Endometrial microvascular endothelial cells (primary cell): Measurements from ENCODE around the gene ITGA1. TPM values are rescaled to one million over a fixed set of nuclear protein-coding genes. Genes with fewer than 3 reads are reported as not detected.

Experiments used
- in situ Hi-C: cut with HindIII; loops from 2 replicates; pipeline ENCODE4 v1.10.0; 2017; ENCODE audit warnings: low sequenced_read_pairs, low pct_unique_long_range_greater_than_20kb; ENCODE audit errors: inconsistent ontology term
- total RNA-seq: library from RNA; depleted of rRNA; stranded (reverse); fragments of >200 nt; gene quantifications from one replicate; pipeline ENCODE4 v1.2.3, GENCODE V29; 2015; ENCODE audit errors: inconsistent ontology term

ITGA1 gene
- total RNA-seq, 1 donor from 2014 or later: 3.4 TPM

GRCh38 chr5:52770287-52770939 lies 17.3 kb upstream of the ITGA1 start:
- in situ Hi-C loops: no loop called here

DNA sequence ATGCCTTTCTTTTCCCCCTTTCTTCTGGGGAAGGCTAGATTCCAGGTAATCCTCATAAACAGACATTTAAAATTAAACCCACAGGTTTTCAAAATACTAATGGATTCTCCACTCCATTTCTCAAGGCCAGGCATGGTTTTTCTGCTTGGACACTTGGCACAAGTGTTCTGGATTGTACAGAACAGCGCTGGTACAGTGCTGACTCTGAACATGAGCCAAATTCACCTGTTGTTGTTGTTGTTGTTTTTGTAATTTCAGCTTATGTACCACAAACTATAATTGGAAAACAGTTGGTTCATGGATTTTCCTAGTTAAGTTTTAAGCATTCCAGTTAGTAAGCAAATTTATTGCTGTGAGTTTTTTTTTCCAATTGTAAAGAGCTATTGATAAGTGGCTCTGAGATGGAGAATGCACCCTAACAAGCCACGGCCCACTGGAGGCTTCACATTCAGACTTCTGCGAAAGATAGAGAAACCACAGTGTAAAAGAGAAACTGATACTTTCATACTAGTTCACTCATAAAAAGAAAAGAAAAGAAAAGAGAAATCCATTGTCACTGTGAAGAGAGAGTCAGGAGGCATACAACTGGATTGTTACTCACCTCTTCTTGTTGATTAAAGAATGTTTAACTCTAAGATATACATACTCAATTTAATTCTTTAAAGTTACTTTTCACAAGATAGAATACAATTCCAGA lies 16.2 kb upstream of the ITGA1 start:
- in situ Hi-C loops: no loop called here

- in situ Hi-C loops: no loop called here
Observed at GRCh38 chr5:52772668-52773067, 15.0 kb upstream of the ITGA1 start.

DNA sequence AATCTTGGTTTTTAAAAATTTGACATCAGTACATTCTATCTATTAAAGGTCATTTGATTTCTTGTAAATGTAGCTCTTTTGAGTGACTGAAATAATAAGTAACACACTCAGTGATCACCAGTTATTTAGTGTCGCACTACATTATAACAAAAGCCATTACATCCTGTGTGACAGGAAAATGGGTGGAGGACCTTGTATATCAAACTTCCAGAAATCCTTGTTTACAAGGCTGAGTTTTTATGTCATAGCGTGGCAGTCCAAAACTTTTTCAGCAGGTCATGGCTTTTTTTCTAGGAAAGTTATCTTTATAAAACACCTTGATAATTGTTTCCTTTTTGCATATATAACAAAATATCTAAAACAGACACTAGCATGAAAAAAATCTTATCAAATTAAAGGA lies 14.4 kb upstream of the ITGA1 start:
- in situ Hi-C loops: no loop called here

DNA sequence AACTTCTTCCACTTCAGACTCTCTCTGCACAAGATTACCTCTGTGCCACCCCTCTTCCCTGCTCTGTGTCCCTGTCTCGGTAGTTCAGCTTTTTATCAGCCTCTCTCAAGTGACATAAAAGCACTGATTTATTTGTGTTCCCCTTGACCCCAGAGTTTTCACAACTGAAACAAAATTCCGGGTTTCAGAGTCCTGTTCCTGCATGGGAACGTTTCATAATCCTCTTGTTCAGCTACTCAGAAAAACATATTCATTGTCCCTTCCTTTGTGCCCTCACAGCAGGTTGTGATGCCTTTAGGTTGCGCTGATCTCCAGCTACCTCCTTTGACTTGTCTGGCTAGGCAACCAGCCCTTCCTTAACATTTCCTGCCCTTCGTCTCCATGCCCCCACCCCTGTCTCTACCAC lies 13.7 kb upstream of the ITGA1 start:
- in situ Hi-C loops: no loop called here

DNA sequence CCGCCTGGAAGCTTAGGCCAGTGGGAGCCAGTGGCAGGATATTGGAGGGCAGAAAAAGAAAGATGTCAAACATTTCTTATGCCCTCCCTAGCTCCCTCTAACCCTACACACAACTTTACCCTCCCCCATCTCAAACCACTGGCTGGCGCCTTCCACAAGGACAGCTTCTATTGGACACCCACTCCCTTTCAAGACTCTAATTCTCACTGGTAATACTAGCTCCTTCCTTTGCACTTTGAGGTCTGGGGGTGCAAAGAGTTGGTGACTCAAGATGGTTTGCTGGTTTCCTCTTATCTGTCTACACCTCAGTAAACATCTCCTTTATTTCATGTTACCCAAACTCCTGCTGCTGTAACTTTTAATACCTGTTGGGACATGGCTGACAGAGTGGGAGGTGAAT lies 11.6 kb upstream of the ITGA1 start:
- in situ Hi-C loops: no loop called here

GRCh38 chr5:52777186-52777585 lies 10.5 kb upstream of the ITGA1 start:
- in situ Hi-C loops: no loop called here

- in situ Hi-C loops: no loop called here
Observed at GRCh38 chr5:52778781-52779180, 8.9 kb upstream of the ITGA1 start.

DNA sequence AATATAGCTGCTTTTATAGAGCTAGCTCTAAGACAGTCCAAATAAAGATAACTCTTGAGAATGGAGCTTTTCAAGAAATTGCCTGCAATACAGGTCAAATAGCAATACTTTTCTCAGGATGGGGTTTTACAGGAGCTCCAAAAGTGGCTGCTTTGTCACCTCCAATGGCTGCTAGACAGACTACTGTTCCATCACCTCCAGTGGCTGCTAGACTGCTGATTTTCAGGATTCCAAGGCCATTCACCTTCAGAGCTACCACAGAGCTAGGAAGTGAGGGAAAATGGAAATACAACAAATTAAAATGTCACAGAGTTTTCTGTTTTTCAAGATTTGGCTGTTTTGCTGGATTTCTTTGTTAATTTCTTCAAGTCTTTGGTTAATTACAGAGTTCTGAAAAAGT lies 8.5 kb upstream of the ITGA1 start:
- in situ Hi-C loops: no loop called here

DNA sequence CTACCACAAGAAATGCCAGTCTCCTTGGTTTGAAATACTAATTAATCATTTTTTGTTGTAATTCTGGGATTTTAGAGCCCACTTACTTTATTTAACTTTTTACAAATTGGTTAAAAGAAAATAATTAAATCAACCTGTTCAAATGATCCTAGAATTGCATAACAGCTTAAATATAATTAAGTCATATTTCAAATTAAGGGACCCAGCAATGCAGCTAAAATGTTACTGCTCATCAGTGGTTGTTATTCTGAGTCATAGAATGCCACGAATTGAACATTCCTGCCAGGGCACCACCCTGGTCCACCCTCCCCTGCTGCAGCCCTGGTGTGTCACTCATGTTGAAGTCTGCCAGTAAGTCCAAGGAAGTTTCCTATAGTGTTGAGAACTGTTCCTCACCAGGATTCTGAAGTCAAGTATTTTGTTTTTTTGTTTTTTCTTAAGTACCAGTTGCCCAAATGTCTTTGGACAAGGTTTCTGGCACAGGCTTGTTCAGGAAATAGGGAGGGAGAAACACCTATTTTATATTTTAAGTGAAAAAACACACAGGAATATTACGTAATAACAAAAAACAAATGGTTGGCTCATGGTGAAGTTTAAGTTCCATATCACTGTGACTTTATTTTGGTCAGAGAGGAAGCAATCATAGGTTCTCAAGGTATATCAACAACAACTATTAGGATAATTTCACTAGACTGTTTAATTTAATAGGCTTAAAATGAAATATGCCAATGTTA lies 4.3 kb upstream of the ITGA1 start:
- in situ Hi-C loops: no loop called here

GRCh38 chr5:52784737-52785136 lies 3.0 kb upstream of the ITGA1 start:
- in situ Hi-C loops: no loop called here

- in situ Hi-C loops: no loop called here
Observed at GRCh38 chr5:52786391-52786790, 1.3 kb upstream of the ITGA1 start.

- in situ Hi-C loops: no loop called here
Observed at GRCh38 chr5:52786949-52787599, 642 bp upstream of the ITGA1 start.

DNA sequence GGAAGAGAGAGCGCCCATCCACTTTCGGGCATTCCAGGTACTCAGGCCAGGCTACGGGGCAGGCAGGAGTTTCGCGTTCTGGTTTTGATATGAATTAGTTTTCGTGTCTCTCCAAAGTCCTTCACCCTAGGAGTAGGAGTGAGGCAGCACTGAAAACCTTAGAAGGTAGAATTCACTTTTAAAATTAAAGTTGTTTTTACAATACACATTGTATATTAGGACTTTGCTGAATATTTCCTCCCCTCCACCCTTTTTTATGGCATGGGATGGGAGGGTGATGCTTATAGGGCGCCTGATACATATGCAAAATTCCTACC lies 747 bp downstream of the ITGA1 start:
- in situ Hi-C loops: no loop called here

GRCh38 chr5:52789378-52789777 lies 1.7 kb downstream of the ITGA1 start:
- in situ Hi-C loops: no loop called here

- in situ Hi-C loops: no loop called here
Observed at GRCh38 chr5:52789851-52790250, 2.1 kb downstream of the ITGA1 start.

DNA sequence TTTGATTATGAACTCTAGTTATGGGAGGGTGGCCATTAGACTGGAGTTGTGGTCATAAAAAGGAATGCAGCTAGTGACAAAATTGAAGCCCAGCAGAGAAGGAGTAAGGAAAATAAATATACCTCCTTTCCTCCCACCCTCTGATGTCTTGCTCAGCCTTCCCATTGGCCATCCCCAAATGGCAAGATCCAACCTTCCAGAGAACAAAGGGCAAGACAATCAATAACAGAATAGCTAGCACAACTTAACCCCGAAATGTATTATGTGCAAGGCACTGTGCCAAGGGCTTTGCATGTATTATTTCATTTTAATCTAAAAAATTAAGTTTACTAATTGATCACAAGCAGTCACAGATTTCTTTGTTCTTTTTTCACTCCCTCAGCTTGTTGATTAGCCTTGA lies 3.6 kb downstream of the ITGA1 start:
- in situ Hi-C loops: no loop called here

GRCh38 chr5:52794519-52794918 lies 6.8 kb downstream of the ITGA1 start:
- in situ Hi-C loops: no loop called here

- in situ Hi-C loops: no loop called here
Observed at GRCh38 chr5:52796031-52796430, 8.3 kb downstream of the ITGA1 start.
